ENCODE measurements around the gene LRRN2.

Gene LRRN2

DNA sequence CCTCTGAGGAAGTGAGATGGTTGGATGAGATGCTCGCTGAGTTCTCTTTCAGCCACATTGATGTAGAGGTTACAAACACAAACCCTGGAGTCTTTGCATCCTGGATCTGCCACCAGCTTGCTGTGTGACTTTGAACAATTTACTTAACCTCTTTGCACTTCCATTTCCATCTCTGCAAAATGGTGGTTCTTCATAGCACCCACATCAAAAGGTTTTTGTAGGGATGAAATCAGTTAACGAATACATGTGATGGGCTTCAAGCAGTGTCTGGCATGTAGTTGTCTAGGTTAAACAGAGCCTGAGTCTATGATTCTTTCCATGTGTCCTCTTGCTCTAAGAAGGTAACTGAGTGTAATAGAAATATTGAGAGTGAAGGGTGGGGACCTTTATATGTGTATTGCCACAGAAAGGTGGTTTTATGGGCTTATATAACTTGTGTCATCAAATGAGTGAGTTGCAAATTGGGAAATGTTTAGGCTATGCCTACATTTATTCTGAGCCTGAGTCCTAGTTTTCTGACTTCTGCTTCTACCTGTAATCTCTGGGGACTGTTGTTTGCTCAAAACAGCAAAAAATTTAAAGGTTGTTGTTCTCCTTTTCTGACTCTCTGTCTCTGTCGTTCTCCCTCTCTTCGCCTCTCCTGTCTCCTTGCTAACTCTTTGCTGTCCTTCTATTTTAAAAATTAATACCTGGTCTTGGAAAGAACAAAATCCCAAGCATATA is 27.3 kb upstream of the LRRN2 start:
- no peak for DNase-seq (ENCODE audit: low read depth)

DNA sequence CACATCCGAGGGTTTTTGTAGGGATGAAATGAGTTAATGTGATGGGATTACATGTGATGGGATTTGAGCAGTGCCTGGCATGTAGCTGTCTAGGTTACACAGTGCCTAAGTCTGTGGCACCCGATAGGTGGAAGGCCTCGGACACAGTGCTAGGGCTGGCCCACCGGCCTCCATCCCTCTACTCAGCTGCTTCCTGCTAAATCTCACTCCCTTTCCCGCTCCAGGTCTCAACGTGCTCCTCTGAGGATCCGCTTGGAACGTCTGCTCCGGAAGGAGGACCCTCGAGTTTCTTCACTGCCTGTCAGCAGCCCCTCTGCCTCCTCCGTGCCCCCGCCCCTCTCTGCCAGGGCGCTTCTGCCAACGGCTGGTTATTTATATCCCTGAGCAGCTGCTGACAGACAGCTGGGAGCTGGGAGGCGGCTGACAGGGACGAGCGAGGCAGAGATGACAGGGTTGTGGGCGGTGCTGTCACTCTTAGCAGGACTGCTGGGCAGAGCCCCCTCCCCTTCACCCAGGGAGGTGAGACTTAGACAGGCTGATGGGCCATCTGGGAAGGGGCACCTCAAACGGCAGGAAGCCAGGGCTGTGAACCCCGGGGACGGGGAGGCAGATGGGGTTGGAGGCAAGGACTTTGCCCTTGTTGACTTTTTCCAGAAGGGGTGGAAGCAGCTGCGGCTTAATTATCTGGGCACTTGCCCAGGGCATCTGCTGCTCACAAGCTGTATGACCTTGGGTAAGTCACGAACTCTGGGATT is 26.6 kb upstream of the LRRN2 start:
- DNase-seq (ENCODE audit: low read depth) = no peak

DNA sequence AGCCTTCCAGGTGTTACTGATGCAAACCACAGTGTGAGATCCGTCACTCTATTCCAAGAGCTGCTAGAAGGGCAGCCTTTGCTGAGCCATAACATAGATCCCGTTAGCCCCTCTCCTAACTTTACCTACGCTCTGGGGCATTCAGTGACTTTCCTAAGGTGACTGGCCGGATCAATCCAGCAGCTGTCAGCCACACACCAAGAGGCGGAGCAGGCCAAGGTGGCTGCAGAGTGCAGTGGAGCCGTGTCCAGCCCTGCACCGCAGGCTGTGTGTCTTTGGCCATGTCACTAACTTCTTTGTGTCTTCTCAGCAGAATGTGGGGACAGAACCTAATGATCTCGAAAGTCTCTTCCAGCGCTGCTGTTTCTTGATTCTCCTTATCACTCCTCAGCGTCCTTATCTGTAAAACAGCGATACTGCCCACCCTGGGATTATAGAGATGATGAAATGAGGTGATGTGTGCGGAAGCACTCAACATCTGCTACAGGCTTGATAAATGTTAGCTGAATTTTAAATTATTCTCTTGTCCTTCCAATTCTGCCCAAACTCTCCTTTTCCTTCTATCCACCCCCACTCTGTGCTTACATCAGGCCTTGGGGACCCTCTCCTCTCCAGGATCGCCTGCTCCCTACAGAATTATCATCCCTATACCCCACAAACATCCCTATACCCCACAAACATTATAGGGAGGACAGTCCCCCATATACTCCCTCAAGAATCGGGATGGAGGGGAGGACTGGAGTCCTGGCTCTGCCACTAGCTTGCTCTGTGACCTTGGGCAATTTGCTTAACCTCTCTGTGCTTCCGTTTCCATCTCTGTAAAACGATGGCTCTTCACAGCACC is 25.8 kb upstream of the LRRN2 start:
- DNase-seq (ENCODE audit: low read depth) = no peak

DNA sequence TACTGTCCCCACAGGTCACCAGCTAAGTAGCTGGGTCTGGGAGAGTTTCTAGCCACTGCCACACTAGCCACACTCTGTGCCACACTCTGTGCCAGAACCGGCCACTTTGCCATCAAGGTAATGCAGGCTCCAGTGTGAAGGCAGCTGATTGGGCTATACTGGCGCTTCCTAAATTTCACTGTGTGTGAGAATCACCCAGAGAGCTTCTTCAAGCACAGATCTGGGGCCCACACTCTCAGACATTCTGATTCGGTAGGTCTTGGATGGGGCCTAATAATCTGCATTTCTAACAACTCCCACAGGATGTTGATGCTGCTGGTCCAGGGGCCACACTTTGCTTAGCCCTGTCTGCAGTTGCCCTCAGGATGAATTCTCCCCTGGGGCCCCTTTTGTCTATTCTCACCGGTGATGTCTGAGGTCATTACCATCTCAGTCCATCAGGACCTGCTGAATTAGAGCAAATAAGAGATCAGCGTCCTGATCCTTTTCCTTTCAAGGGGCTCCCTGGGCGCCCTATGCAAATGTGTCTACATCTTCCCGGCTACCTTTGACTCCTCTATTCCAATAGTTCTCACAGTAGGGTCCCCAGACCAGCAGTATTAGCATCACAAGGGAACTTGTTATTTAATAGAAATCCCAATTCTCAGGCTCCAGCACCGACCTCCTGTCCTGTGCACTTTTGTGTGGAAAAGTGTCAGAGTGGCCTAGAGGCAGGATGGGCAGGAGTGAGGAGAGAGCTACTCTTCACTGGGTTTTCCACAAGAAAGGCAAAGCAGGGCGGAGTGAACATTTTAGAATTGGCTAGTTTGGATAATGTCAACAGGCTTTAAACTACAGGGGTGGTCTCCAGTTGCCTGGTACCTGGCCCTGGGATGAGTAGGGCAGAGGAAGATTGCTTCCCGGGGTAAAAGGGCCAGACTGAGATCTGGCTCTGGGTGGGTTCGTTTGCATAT is 24.7 kb upstream of the LRRN2 start:
- no peak for DNase-seq (ENCODE audit: low read depth)

DNA sequence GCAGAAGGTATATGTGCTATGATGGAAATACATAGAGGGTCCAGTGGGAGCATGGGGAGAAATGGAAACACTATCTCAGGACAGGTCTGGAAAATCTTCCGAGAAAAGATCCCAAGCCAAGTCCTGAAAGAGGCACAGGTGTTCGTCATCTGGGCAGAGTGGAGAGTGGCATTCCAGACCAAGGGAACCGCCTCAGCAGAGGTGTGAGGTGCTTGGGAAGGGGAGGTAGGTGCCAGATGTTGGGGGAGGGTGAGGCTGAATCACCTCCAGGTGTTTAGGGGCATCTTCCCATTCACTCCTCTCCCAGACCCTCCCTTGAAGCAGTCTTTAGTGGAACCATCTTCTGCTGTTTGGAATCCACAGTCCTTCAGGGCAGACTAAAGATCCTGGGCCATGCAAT is 23.5 kb upstream of the LRRN2 start:
- DNase-seq (ENCODE audit: low read depth) = no peak

DNA sequence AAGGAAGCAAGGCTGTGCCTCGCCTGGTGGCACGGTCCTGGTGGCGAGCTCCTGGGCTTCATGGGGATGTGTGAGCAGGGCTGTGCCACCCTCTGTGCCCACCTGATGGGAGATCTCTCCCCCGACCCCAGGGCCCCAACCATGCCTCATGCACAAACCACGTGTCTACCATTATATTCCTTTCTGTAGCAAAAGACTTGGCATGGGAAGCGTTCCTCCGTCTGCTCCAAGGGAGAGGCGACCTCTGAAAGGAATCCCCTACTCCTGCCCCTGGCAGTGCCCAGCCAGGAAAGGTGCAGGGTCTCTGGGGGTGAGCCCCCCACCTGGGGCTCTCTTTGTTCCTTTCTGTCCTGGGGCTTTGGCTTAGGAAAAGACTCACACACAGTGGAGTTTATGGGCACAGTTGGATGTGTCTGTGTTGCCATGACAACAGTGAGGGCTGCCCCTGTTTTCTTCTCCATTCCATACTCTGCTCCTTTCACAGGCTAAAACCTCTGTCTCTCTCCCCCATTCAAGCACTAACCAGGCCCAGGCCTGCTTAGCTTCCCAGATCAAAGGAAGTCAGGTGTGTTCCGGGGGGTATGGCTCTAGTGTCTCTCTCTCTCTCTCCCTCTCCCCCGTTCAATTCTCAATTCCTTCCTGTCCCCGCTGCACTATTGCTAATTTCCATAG is 21.4 kb upstream of the LRRN2 start:
- DNase-seq (ENCODE audit: low read depth) = no peak

DNA sequence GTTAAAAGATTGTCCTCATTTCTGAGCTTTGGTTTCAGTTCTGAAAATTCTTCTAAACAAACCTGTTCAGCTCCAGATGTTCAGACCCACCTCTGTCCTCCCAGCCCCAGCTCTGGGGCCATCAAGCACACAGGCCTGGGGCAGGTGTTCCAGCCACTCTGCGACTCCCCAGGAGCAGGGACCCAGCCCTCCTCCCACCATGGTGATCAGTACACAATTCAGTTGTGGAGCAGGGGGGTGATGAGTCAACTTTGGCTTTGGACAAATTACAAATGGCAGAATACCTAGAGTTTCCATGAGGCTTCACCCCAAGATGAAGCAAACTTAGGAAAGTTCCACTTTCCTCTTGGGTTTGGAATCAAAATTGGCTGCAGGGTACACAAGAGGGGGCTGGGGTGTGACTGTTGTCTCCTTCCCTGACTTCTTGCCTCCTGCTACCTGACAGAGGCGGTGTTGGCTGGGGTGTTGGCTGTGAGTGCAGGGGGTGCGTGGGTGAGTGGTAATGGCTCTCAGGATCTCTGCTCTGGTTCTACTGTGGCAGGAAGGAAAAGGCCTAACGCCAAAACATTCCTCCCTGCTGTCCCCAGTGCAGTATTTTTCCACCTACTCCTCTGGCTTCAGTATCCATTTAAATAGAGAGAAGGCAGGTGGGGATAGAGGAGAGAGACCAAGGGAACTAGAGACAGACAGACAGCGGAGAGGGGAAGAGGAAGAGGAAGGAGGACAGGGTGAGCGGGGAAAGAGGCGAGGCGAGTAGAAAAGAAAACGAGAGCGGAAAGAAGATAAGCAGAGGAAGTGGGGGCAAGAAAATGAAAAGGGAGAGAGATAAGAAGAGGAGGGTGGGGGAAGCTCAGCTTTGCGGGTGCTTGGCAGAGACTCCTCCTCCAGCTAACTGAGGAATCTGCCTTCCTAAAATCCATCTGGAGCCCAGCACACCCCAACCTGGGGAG is 20.6 kb upstream of the LRRN2 start:
- no peak for DNase-seq (ENCODE audit: low read depth)

DNA sequence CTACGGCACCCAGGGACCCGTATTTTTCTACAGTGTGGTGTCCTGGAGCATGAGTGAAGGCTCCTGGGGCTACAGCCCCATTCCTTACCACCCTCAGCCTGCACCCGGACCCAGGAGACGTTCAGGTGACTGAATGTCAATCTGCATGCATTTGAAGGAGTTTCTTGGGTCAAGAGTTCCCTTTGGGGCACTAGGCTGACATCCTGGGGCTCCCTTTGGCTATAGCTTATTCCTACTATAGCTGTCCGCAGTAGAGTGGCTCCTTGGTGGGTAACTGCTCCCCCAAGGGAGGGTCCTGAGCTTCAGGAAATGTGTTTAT is 19.9 kb upstream of the LRRN2 start:
- DNase-seq (ENCODE audit: low read depth) = no peak

DNA sequence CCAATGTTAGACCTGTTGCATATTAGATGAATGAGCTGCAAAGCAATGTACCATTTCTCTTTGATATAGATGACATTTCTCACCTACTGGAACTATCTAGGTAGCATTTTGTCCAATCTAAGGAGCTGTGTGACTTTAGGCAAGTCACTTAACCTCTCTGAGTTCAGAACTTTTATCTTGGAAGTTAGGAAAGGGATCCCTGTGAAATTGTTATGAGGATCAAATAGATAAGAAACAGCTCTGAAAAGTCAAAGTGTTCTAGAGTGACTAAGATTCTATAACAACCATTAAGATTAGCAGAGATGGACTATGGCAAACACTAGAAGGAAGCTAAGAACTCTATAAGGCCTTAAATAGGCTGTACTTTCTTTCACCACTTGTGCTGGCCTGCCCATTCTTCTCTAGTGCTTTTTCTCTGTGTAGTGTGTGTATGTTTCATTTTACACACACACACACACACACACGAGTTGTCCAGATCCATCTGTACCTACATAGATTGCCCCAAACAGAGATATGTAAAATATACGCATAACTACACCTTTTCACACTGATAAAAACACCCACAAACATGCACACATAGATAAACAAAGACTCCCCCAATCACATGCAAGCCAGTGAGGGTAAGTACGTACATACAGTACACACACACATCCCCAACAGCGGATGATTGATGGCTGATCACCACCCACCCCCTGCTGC is 19.4 kb upstream of the LRRN2 start:
- DNase-seq (ENCODE audit: low read depth) = no peak

DNA sequence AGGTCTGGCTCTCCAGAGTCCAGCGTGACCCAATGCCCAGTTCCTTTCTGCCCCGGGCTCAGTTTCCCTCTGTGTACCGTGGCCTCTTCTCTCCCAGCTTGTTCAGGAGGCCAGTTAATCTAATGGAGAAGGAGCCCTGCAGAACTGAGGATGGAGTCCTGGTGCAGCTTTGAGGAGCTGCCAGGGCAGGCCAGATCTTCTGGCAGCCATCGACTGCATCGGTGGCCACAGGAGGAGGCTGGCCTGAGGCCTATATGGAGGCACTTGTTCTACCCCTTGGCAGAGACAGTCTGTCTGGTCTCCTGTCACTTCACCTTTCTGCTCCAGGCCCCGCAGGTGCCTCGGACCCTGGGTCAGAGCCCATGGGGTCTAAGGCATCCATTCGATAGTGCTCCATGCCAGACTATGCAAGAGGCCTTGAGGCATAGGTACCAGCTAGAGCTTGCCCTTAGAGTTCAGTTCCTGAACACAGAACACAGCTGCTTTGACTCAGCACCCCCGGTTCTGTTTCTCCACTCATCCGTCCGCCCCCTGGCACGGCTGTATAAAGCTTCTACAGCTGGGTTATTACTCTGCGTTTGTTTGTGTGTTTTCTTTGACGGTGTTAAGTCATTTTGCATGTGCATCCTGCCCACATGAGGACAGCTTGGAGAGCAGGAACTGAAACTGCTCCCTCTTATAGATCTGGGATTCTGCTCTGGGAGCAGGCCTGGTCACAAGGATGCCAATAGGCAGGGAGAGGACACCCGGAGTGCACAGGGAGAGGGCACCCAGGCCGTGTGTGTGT is 18.5 kb upstream of the LRRN2 start:
- no peak for DNase-seq (ENCODE audit: low read depth)

DNA sequence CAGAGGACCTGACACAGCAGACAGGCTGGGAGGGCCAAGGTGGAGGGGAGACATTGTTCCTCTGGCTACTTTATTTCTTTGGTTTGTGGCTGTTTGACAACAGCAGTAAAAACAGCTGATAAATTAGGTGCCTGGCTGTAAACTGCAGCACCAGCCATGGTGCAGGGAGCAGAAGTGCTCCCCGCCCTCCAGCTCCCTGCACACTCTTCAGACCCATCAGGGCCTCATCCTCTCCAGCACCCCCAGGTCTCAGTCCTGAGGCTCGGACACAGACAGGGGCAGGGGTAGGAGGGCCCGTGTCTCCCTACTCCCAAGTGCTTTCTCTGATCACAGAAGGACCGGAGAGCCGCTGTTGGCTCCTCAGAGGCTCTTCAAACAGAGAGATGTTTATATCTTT is 17.7 kb upstream of the LRRN2 start:
- DNase-seq (ENCODE audit: low read depth) = no peak

DNA sequence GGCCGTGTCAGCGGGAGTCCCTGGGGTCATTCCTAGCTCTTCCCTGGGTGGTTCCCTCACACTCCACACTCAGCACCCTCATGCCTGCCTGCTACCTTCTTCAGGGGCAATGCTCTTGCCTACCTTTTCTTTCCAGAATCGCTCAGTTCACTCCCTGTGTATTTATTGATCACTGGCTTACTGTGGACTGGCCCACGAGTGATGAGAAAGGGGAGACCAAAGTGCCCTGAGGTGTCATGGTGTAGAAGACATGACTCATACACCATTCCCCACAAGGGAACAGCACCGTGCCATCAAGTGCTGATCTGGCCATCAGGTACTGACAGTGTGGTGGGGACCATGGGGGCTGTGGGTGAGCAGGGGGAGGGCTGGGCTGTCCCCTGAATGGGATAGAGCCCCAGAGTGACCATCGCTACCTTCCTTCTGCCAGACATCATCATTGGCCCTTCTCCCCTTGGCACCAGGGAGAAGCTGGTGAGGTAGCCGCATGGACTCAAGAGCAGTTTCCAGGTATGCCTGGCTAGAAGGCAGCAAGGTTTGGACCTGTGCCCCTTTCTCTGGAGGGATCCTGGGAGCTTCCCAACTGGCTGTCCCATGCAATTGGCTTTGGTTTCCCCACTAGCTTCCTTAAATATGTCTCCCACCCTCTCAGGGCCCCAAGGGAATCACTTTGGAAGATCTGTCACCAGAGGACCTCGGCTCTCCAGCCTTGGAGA is 17.2 kb upstream of the LRRN2 start:
- no peak for DNase-seq (ENCODE audit: low read depth)

DNA sequence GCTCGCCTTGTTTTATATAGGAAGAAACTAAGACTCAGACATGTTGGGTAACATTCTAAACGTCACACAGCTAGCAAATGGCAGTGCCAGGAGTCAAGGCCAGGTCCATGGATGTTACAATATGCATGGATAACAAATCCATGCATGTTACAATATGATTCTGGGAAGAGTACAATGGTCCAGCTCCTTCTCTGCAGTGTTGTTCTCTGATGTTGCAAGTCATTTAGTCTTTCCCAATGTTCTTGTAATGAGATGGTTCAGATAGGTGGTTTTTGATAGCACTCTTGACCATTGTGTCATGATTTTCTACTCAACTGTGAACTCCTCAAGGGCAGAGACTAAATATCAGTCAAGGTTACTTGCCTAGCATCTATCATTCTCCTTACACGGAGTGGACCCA is 15.7 kb upstream of the LRRN2 start:
- no peak for DNase-seq (ENCODE audit: low read depth)

DNA sequence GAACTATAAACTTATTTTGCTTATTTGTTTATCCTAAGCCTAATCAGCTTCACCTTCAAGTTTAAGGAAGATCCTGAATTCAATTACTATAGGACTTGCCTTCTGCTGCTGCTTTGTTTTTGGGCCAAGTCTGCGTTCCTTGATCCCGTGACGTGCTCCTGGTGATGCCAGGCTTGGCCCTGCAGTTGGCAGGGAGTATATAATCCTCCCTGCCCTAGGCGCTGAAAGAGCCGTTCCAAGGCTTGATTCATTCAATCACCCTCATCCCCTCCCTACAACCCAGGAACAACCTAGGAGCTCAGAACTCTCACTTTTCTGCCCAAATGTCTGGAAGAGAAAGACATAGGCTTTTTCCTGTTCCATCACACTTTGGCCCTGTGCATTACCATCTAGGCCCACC is 12.4 kb upstream of the LRRN2 start:
- DNase-seq (ENCODE audit: low read depth) = no peak

DNA sequence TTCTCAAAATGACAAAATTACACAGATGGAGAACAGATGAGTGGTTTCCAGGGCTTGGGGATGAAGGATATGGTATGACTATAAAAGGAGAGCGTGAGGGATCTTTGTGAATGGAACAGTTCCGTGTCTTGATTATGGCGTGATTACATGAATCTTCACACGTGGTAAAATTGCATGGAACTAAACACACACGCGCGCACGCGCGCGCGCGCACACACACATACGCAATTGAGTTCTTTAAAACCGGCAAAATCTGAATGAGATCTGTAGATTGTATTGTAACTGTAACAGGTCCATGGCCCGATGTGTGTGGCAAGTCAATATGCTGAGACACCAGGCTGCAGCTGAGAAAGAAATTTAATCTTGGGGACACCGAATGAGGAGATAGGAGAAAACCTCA is 11.1 kb upstream of the LRRN2 start:
- DNase-seq (ENCODE audit: low read depth) = no peak

DNA sequence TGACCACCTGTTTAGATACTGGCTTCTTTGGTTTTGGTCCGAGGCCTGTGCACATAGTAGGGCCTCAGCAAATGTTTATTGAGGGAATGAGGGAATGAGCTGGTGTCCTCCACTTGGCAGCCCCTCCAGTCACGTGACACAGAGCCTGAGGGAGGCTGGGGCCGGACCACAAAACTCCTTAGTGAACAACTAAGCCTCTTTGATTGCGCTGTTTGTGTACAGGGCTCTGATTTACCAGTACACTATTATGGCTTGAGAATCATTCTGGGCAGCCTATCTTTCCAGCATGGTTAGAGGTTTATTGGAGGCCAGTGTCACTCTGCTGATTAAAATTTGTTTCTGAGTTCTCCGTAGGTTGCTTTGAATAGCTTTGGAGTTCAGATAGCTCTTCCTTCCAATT is 10.2 kb upstream of the LRRN2 start:
- no peak for DNase-seq (ENCODE audit: low read depth)

DNA sequence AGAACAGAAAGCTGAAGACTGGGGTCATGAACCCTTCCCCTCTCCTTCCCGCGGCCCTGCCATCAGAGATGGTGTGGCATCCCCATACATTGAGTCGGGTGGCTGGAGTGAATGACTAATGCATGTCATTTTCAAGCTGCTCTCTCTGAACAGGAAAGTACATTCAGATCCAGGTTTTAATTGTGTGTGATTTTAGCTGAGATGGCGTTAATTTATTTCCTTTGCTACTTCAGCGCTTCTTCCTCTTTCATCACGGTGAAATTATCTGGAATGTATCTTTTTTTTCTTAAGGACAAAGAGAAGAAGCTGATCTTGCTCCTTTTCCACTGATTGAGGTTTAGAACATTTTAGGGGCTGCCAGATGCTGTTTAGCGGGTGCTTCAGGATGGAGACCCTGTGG is 8.6 kb upstream of the LRRN2 start:
- no peak for DNase-seq (ENCODE audit: low read depth)

DNA sequence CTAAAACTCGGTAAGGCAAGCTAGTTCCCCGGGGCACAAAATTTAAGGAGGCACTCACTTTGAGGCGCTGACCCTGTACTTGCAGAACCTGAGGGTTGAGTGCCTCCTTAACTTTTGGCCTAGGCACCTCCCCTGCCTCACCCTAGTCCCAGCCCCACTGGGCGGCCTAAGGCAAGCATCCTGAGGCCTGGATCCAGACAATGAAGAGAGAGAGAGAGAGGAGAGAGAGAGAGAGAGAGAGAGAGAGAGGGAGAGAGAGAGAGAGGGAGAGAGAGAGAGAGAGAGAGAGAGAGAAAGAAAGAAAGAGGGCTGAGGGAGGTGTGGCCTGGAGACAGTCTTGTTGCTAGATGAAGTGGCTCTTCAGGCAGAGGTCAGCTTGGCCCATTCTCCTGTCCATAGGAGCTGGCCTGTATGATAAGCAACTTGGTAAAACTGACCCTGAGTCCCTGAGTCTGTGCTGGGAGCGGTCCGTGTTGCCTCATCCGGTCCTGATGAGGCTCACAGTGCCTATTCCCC is 7.4 kb upstream of the LRRN2 start:
- no peak for DNase-seq (ENCODE audit: low read depth)

All from iris pigment epithelial cell (primary cell).